ENCODE measurements around the gene MLN. TPM values are rescaled to one million over a fixed set of nuclear protein-coding genes. Genes with fewer than 3 reads are reported as not detected.

Gene MLN
- total RNA-seq, 1 experiment from 2014 or later: not detected

GRCh38 chr6:33766921-33767907 is 36.6 kb downstream of the MLN start:
- H4K8ac ChIP-seq (replicated peaks; ENCODE audit: insufficient read length, low read depth, low read length): no peak overlapping the region
- H4K91ac ChIP-seq (ENCODE audit: insufficient read length, low read depth, low read length): no peak overlapping the region
- no peaks in the 10 kb centered on the region for H3K79me1 ChIP-seq (ENCODE audit: insufficient read depth, low read depth, low read length, poor library complexity, severe bottlenecking)
- H2BK120ac ChIP-seq (ENCODE audit: low read depth, low read length, poor library complexity, severe bottlenecking): no peak overlapping the region
- peaks cover 0 to 3% of the 10 kb centered on the region in 2 experiments; a peak in 2 of 5 replicates for H3K9me3 Mint-ChIP-seq
- H3K27me3 ChIP-seq (ENCODE audit: insufficient read depth, low read length): no peaks in the 10 kb centered on the region
- no peak overlapping the region for H4K5ac ChIP-seq (ENCODE audit: insufficient read length, low read depth, low read length)
- H3K18ac ChIP-seq (ENCODE audit: insufficient read length, low read depth, low read length): no peak overlapping the region
- no peak overlapping the region for H3K9ac ChIP-seq (ENCODE audit: extremely low read depth, insufficient read length, low read length)
- H3K27me3 Mint-ChIP-seq (ENCODE audit: low read depth): peaks cover 10% of the 10 kb centered on the region
- H2BK15ac ChIP-seq (ENCODE audit: low read depth, low read length): no peak overlapping the region
- H4K20me1 ChIP-seq (ENCODE audit: control insufficient read depth, insufficient read depth, insufficient read length): no peaks in the 10 kb centered on the region
- no peak overlapping the region for H2AK5ac ChIP-seq (ENCODE audit: insufficient read length, low read length)
- H3K36me3 Mint-ChIP-seq (ENCODE audit: insufficient read depth in 1 of 3, low read depth in 3 of 3): peaks cover 0 to 3% (median 3%) of the 10 kb centered on the region in 3 experiments; a peak in 4 of 7 replicates
- no peak overlapping the region for H3T11ph ChIP-seq (ENCODE audit: low read length)
- no peak overlapping the region for H3K4me2 ChIP-seq (ENCODE audit: insufficient read depth, insufficient read length, low read length)
- no peak overlapping the region for H2BK12ac ChIP-seq (ENCODE audit: insufficient read length, low read depth, low read length)
- no peak overlapping the region for H3K14ac ChIP-seq (ENCODE audit: insufficient read depth, low read length)
- H2BK5ac ChIP-seq (ENCODE audit: insufficient read length, low read length): no peak overlapping the region
- no CpG with 5 or more reads among the region's 11 CpGs for WGBS (ENCODE audit: extremely low coverage, insufficient read length, low lambda C conversion rate)
- H3K4me3 Mint-ChIP-seq: no peak overlapping the region
- no peak overlapping the region for H3K23ac ChIP-seq (ENCODE audit: insufficient read length, low read depth, low read length)
- no peak overlapping the region for H3K4ac ChIP-seq (ENCODE audit: low read depth, low read length)
- DNase-seq: no peak
- peaks cover 10% of the 10 kb centered on the region for H3K4me1 ChIP-seq (ENCODE audit: insufficient read depth, low read length)
- H3K23me2 ChIP-seq (ENCODE audit: insufficient read length, low read depth, low read length, poor library complexity, severe bottlenecking): no peaks in the 10 kb centered on the region
- no peak overlapping the region for H2AFZ ChIP-seq (ENCODE audit: low read length)
- H3K9me3 ChIP-seq (ENCODE audit: control insufficient read depth, low read depth, low read length): no peaks in the 10 kb centered on the region
- H2BK20ac ChIP-seq (ENCODE audit: low read depth, low read length, poor library complexity, severe bottlenecking): no peak overlapping the region
- H3K4me1 Mint-ChIP-seq: peaks cover 33 to 37% of the 10 kb centered on the region in 2 experiments
- no peaks in the 10 kb centered on the region for H3K79me2 ChIP-seq (ENCODE audit: insufficient read depth, low read length)
- no peak overlapping the region for H3K27ac ChIP-seq (ENCODE audit: insufficient read length, low read depth, low read length)
- no peak overlapping the region for H3K56ac ChIP-seq (ENCODE audit: insufficient read length, low read depth, low read length)
- H3K27ac Mint-ChIP-seq: peak overlapping the region in 1 of 3 experiments; percentile 44; a peak in 1 of 7 replicates
- no peak for TF ChIP-seq CTCF (conservative IDR thresholded peaks at IDR 0.05)

All from H9 (cell line).